H1 (cell line): ENCODE data around the gene HS2ST1. TPM values are rescaled to one million over a fixed set of nuclear protein-coding genes. Genes with fewer than 3 reads are reported as not detected.

ENCODE experiments used
- CTCF ChIA-PET: fragments of 300-600 bp; sonication (Branson Sonifier 250); formaldehyde crosslinking; loops from one replicate; lab custom pipeline; 2021; ENCODE audit not compliant: partially characterized antibody; lab: Charles Lee
- POLR2A ChIA-PET: fragments of 300-600 bp; sonication (Branson Sonifier 250); formaldehyde crosslinking; loops from one replicate; lab custom pipeline; 2021; ENCODE audit warnings: inconsistent platforms; ENCODE audit not compliant: partially characterized antibody; lab: Charles Lee
- DNase-seq, 2 experiments: peaks; one replicate each; pipeline versions ENCODE4 v3.0.0 to v3.0.0-alpha.2; 2010 to 2022; ENCODE audit warnings: low spot score in 2 of 2, low read depth in 1 of 2, mixed read lengths in 1 of 2
- FAIRE-seq: peaks from 2 replicates; lab custom pipeline; 2011; peaks lifted over from hg19 to GRCh38; lab: Jason Lieb, UNC
- H2AFZ ChIP-seq: 2 replicates; pipeline ENCODE4 v1.8.1; 2012; ENCODE audit warnings: low read length, inconsistent platforms
- H2AK5ac ChIP-seq: 2 replicates; pipeline ENCODE4 v1.6.1; 2013; ENCODE audit warnings: low read depth, low read length
- H2BK120ac ChIP-seq: replicated peaks from 2 replicates; pipeline ENCODE3; 2013; ENCODE audit warnings: low read depth, low read length, inconsistent platforms
- H2BK12ac ChIP-seq: 2 replicates; pipeline ENCODE4 v1.6.1; 2013; ENCODE audit warnings: low read depth, low read length
- H2BK15ac ChIP-seq: 2 replicates; pipeline ENCODE4 v1.6.1; 2013; ENCODE audit warnings: low read length
- H2BK20ac ChIP-seq: 2 replicates; pipeline ENCODE4 v1.6.1; 2013; ENCODE audit warnings: low read length
- H2BK5ac ChIP-seq: 2 replicates; pipeline ENCODE4 v1.6.1; 2013; ENCODE audit warnings: low read depth, low read length
- H3K14ac ChIP-seq: 2 replicates; pipeline ENCODE4 v1.6.1; 2013; ENCODE audit warnings: inconsistent platforms; ENCODE audit not compliant: insufficient read length
- H3K18ac ChIP-seq: 2 replicates; pipeline ENCODE4 v1.6.1; 2013; ENCODE audit warnings: low read length; ENCODE audit errors: extremely low read depth
- H3K23ac ChIP-seq: 2 replicates; pipeline ENCODE4 v1.6.1; 2013; ENCODE audit warnings: inconsistent platforms; ENCODE audit not compliant: insufficient read length
- H3K23me2 ChIP-seq: 2 replicates; pipeline ENCODE4 v1.6.1; 2013; ENCODE audit warnings: low read depth, low read length
- H3K27ac ChIP-seq: 2 replicates; pipeline ENCODE4 v1.6.1; 2011; ENCODE audit warnings: low read depth, low read length, inconsistent platforms
- H3K27me3 ChIP-seq, 4 experiments: replicated peaks in 1 of 4; 1 replicate in 1 of 4; 2 replicates in 3 of 4; pipeline versions ENCODE4 v1.6.1 to v1.8.1; 2011 to 2013; ENCODE audit warnings: low read length in 3 of 4, mild to moderate bottlenecking in 3 of 4, inconsistent platforms in 2 of 4, mixed read lengths in 2 of 4, moderate library complexity in 1 of 4; ENCODE audit not compliant: control insufficient read depth in 3 of 4, insufficient read depth in 3 of 4; ENCODE audit errors: extremely low read depth in 1 of 4
- H3K36me3 ChIP-seq, 4 experiments: 2 replicates each; pipeline versions ENCODE4 v1.6.1 to v1.8.1; 2011 to 2013; ENCODE audit warnings: mild to moderate bottlenecking in 4 of 4, low read length in 3 of 4, moderate library complexity in 2 of 4, control low read depth in 1 of 4, inconsistent platforms in 1 of 4; ENCODE audit not compliant: insufficient read depth in 4 of 4, control insufficient read depth in 2 of 4
- H3K4ac ChIP-seq: replicated peaks from 2 replicates; pipeline ENCODE3; 2013; ENCODE audit warnings: low read length, low read depth, mixed read lengths, inconsistent platforms; ENCODE audit not compliant: insufficient read length
- H3K4me1 ChIP-seq, 4 experiments: replicated peaks in 1 of 4; 1 replicate in 1 of 4; 2 replicates in 3 of 4; pipeline versions ENCODE4 v1.6.1 to v1.8.1; 2011 to 2013; ENCODE audit warnings: low read length in 3 of 4, inconsistent platforms in 2 of 4, mixed read lengths in 1 of 4; ENCODE audit not compliant: insufficient read depth in 4 of 4, control insufficient read depth in 3 of 4
- H3K4me2 ChIP-seq, 2 experiments: 2 replicates each; pipeline versions ENCODE4 v1.6.1 to v1.8.1; 2011 to 2013; ENCODE audit warnings: low read depth in 2 of 2, low read length in 2 of 2, control low read depth in 1 of 2, inconsistent platforms in 1 of 2, mild to moderate bottlenecking in 1 of 2; ENCODE audit not compliant: insufficient read depth in 1 of 2
- H3K4me3 ChIP-seq, 4 experiments: fragments of 200-600, 300-600 bp in 1 of 4; sonication (generic), shearing (Covaris generic), sonication (Bioruptor Twin) in 1 of 4; 2 replicates each; pipeline versions ENCODE4 v1.5.1 to v1.8.1; 2011 to 2016; ENCODE audit warnings: low read length in 4 of 4, low read depth in 3 of 4, control low read depth in 2 of 4, inconsistent platforms in 2 of 4, mild to moderate bottlenecking in 2 of 4, mixed read lengths in 1 of 4, moderate library complexity in 1 of 4; ENCODE audit not compliant: insufficient read depth in 2 of 4; ENCODE audit errors: extremely low read depth in 1 of 4
- H3K56ac ChIP-seq: replicated peaks from 2 replicates; pipeline ENCODE3; 2013; ENCODE audit warnings: low read depth, mild to moderate bottlenecking, mixed read lengths, low read length, inconsistent platforms; ENCODE audit not compliant: insufficient read length
- H3K79me1 ChIP-seq: 2 replicates; pipeline ENCODE4 v1.6.1; 2013; ENCODE audit warnings: low read depth, low read length, control low read depth
- H3K79me2 ChIP-seq, 2 experiments: 2 replicates each; pipeline versions ENCODE4 v1.6.1 to v1.8.1; 2012 to 2013; ENCODE audit warnings: low read length in 2 of 2, mild to moderate bottlenecking in 2 of 2, inconsistent platforms in 1 of 2; ENCODE audit not compliant: insufficient read depth in 2 of 2, control insufficient read depth in 1 of 2
- H3K9ac ChIP-seq, 4 experiments: replicated peaks in 1 of 4; 1 replicate in 1 of 4; 2 replicates in 3 of 4; pipeline versions ENCODE4 v1.6.1 to v1.8.1; 2011 to 2013; ENCODE audit warnings: low read depth in 3 of 4, low read length in 3 of 4, control low read depth in 2 of 4, mild to moderate bottlenecking in 2 of 4, moderate library complexity in 2 of 4, inconsistent platforms in 1 of 4; ENCODE audit errors: extremely low read depth in 1 of 4
- H3K9me3 ChIP-seq, 2 experiments: 2 replicates each; pipeline versions ENCODE4 v1.6.1 to v1.8.1; 2012 to 2013; ENCODE audit warnings: mild to moderate bottlenecking in 2 of 2, moderate library complexity in 2 of 2, control low read depth in 1 of 2, inconsistent platforms in 1 of 2, low read depth in 1 of 2, low read length in 1 of 2, mixed read lengths in 1 of 2; ENCODE audit not compliant: insufficient read depth in 2 of 2
- H4K20me1 ChIP-seq, 2 experiments: replicated peaks in 1 of 2; 2 replicates each; pipeline versions ENCODE3 to v1.8.1; 2011 to 2013; ENCODE audit warnings: inconsistent platforms in 2 of 2, low read length in 2 of 2, mild to moderate bottlenecking in 1 of 2; ENCODE audit not compliant: insufficient read depth in 2 of 2, control insufficient read depth in 1 of 2
- H4K5ac ChIP-seq: 2 replicates; pipeline ENCODE4 v1.6.1; 2013; ENCODE audit warnings: low read length, low read depth, mixed read lengths, inconsistent platforms; ENCODE audit not compliant: insufficient read length
- H4K8ac ChIP-seq: 2 replicates; pipeline ENCODE4 v1.8.0; 2013; ENCODE audit warnings: mild to moderate bottlenecking, moderate library complexity, low read length, inconsistent platforms; ENCODE audit not compliant: insufficient read depth; ENCODE audit errors: extremely low read depth
- H4K91ac ChIP-seq: replicated peaks from 2 replicates; pipeline ENCODE3; 2013; ENCODE audit warnings: low read length, mixed read lengths, inconsistent platforms; ENCODE audit not compliant: insufficient read length
- ASH2L ChIP-seq: fragments of 200-600, 300-600 bp; sonication (generic); IDR thresholded peaks from one replicate; pipeline ENCODE4 v1.7.1; 2017; ENCODE audit warnings: low read length
- CHD2 ChIP-seq: IDR thresholded peaks from 2 replicates; pipeline ENCODE4 v1.6.1; 2012; ENCODE audit warnings: low read length, improper control_type of control experiment
- EGR1 ChIP-seq: IDR thresholded peaks from 2 replicates; pipeline ENCODE4 v1.6.1; 2011; ENCODE audit warnings: low read depth, low read length, borderline replicate concordance
- EZH2 ChIP-seq: fragments of 200-600 bp; sonication (generic); IDR thresholded peaks from 2 replicates; pipeline ENCODE4 v1.7.1; 2012; ENCODE audit warnings: low read depth, mild to moderate bottlenecking, moderate library complexity, low read length, inconsistent platforms; ENCODE audit not compliant: severe bottlenecking
- GABPA ChIP-seq: IDR thresholded peaks from 2 replicates; pipeline ENCODE4 v1.6.1; 2011; ENCODE audit warnings: mild to moderate bottlenecking, low read length, moderate library complexity, borderline replicate concordance; ENCODE audit not compliant: insufficient read depth
- HDAC2 ChIP-seq, 2 experiments: fragments of 300-600 bp in 1 of 2; sonication (generic) in 1 of 2; IDR thresholded peaks; 2 replicates each; pipeline ENCODE4 v1.6.1; 2011 to 2012; ENCODE audit warnings: low read depth in 2 of 2, low read length in 2 of 2, mild to moderate bottlenecking in 2 of 2, moderate library complexity in 2 of 2, borderline replicate concordance in 1 of 2, inconsistent platforms in 1 of 2
- HDAC6 ChIP-seq: IDR thresholded peaks from one replicate; pipeline ENCODE4 v1.7.1; 2012; ENCODE audit warnings: low read depth, mild to moderate bottlenecking, inconsistent platforms, low read length, moderate library complexity
- PHF8 ChIP-seq: fragments of 200-600 bp; sonication (generic); conservative IDR thresholded peaks from 2 replicates; pipeline ENCODE4 v1.7.1; 2012; ENCODE audit warnings: low read depth, mild to moderate bottlenecking, inconsistent platforms, low read length, moderate library complexity
- SIRT6 ChIP-seq: IDR thresholded peaks from one replicate; pipeline ENCODE4 v1.7.1; 2012; ENCODE audit warnings: low read length, inconsistent platforms
- SP2 ChIP-seq: IDR thresholded peaks from 2 replicates; pipeline ENCODE4 v1.6.1; 2012; ENCODE audit warnings: mild to moderate bottlenecking, low read length, inconsistent platforms
- SRF ChIP-seq: IDR thresholded peaks from 2 replicates; pipeline ENCODE4 v1.6.1; 2011; ENCODE audit warnings: mild to moderate bottlenecking, low read depth, low read length, moderate library complexity
- TAF7 ChIP-seq: optimal IDR thresholded peaks from 2 replicates; pipeline ENCODE3; 2011; ENCODE audit warnings: low read depth, mild to moderate bottlenecking, inconsistent platforms, low read length, moderate library complexity, borderline replicate concordance
- TBP ChIP-seq: IDR thresholded peaks from 2 replicates; pipeline ENCODE4 v1.6.1; 2011; ENCODE audit warnings: low read depth, low read length, improper control_type of control experiment
- WGBS, 2 experiments: shearing (Covaris generic) in 1 of 2; methylation state at CpG; one replicate each; pipeline versions ENCODE4 v1.1.6 to v1.1.7; 2013 to 2015; ENCODE audit warnings: low lambda C conversion rate in 2 of 2, mixed read lengths in 2 of 2, inconsistent platforms in 1 of 2, low coverage in 1 of 2, missing lambda C conversion rate in 1 of 2; ENCODE audit not compliant: insufficient replicate concordance in 2 of 2, insufficient coverage in 1 of 2, insufficient read length in 1 of 2; ENCODE audit errors: extremely low coverage in 1 of 2, missing lambda C conversion rate in 1 of 2; 5-methylcytosine and 5-hydroxymethylcytosine counted together
- polyA plus RNA-seq, 7 experiments: library from polyadenylated mRNA; depleted of rRNA in 3 of 7; stranded (reverse) in 5 of 7; unstranded in 2 of 7; fragments of >200 nt in 5 of 7; fragments of 200-250 nt in 2 of 7; gene quantifications; 1 replicate in 5 of 7; 2 replicates in 1 of 7; 4 replicates in 1 of 7; pipeline versions ENCODE4 v1.2.1 to v1.2.3, GENCODE V29; 2011 to 2013; ENCODE audit warnings: missing spikeins in 2 of 7, mixed read lengths in 2 of 7
- total RNA-seq: library from RNA; stranded (reverse); fragmentation: NEBNext Ultra II Directional; extraction: Animal tissue kit (Norgen Biotek cat#: 25700); gene quantifications from 2 replicates; pipeline ENCODE4 v1.2.1, GENCODE V29; 2021

The HS2ST1 gene
- total and polyA plus RNA-seq, 2 of the 8 experiments (the other 6 are each of a cell fraction or from before 2014, with no cell fraction given): 5.2 to 28.3 TPM

- H3K36me3 ChIP-seq: no peaks in the 10 kb centered on the region
- H2BK15ac ChIP-seq: no peak overlapping the region
- no peak overlapping the region for H3K18ac ChIP-seq
- no peak overlapping the region for H3K4me3 ChIP-seq
- H2BK20ac ChIP-seq: no peak overlapping the region
- DNase-seq (no peak), FAIRE-seq (no peak)
- H2AFZ ChIP-seq: no peak overlapping the region
- H3K27me3 ChIP-seq: no peaks in the 10 kb centered on the region
- WGBS, 2 experiments: 87% methylated on average over 7 of the region's 7 CpGs; no CpG with 5 or more reads in 1 of the 2 experiments
- H3K23me2 ChIP-seq: no peaks in the 10 kb centered on the region
- no peaks in the 10 kb centered on the region for H3K9me3 ChIP-seq
- H2BK120ac ChIP-seq: no peak overlapping the region
- CTCF ChIA-PET: interaction anchor here (1.0 to 1.1 kb wide), 2 partner anchors 10 to 17 kb away, joined by 5 to 6 read pairs; no protein-coding TSS in a partner anchor
- H3K79me1 ChIP-seq: peaks cover 2% of the 10 kb centered on the region; the same call in 1 of the 2 replicates
- H4K20me1 ChIP-seq: peaks cover 0 to 1% of the 10 kb centered on the region in 2 experiments
- H3K4me1 ChIP-seq: no peaks in the 10 kb centered on the region
- peak overlapping the region; percentile 38; the same call in 1 of the 2 replicates for H4K8ac ChIP-seq
- POLR2A ChIA-PET: interaction anchor here (1.1 to 1.2 kb wide), 2 partner anchors 9 to 68 kb away, joined by 3 to 4 read pairs; partner anchors contain the start of gene SELENOF
- peaks cover 0 to 73% of the 10 kb centered on the region in 2 experiments; a peak in 3 of 4 replicates for H3K79me2 ChIP-seq
- H3K23ac ChIP-seq: no peak overlapping the region
- H4K5ac ChIP-seq: no peak overlapping the region
- no peak overlapping the region for H3K27ac ChIP-seq
- no peak overlapping the region for H3K4ac ChIP-seq
- no peak overlapping the region for H3K14ac ChIP-seq
- no peak overlapping the region for H2BK5ac ChIP-seq
- no peak overlapping the region for H3K9ac ChIP-seq
- no peak overlapping the region for H3K56ac ChIP-seq
- H2BK12ac ChIP-seq: no peak overlapping the region
- 0 out of 2 replicates have a peak overlapping the region, but pooled peaks have one; percentile 6 for H2AK5ac ChIP-seq
- H4K91ac ChIP-seq: no peak overlapping the region
- no peak overlapping the region for H3K4me2 ChIP-seq
- TF ChIP-seq TAF7 (no peak), HDAC6 (no peak), EGR1 (no peak), EZH2 (no peak), GABPA (no peak), SRF (no peak), SIRT6 (no peak), SP2 (no peak), CHD2 (no peak), ASH2L (no peak), TBP (no peak), HDAC2 (IDR thresholded peaks at IDR 0.05; ENCODE audit: borderline replicate concordance in 1 of 2, low read depth in 2 of 2, low read length in 2 of 2) (no peak), PHF8 (no peak)
Observed at GRCh38 chr1:86981482-86982213, 67.2 kb downstream of the HS2ST1 start.
